ENCODE measurements around the gene MAP3K9. TPM values are rescaled to one million over a fixed set of nuclear protein-coding genes. Genes with fewer than 3 reads are reported as not detected.

Gene MAP3K9
- polyA plus RNA-seq, 1 donor from 2014 or later, result 10.4 TPM

- no peak overlapping the region for H2AFZ ChIP-seq (ENCODE audit: low read depth, low read length)
- H3K79me2 ChIP-seq (replicated peaks; ENCODE audit: insufficient read depth, low read length), result no peaks in the 10 kb centered on the region
- no peak overlapping the region for H3K4me3 ChIP-seq (ENCODE audit: low read length)
- no peak overlapping the region for H3K27ac ChIP-seq (ENCODE audit: low read length)
- H4K20me1 ChIP-seq (ENCODE audit: insufficient read depth), result no peaks in the 10 kb centered on the region
- H3K9me3 ChIP-seq (ENCODE audit: low read length), result no peaks in the 10 kb centered on the region
- no peaks in the 10 kb centered on the region for H3F3A ChIP-seq (ENCODE audit: insufficient read depth, low read length, poor library complexity, severe bottlenecking)
- H3K4me2 ChIP-seq (ENCODE audit: low read length), result no peak overlapping the region
- TF ChIP-seq EP300 (conservative IDR thresholded peaks at IDR 0.05; ENCODE audit: poor library complexity, severe bottlenecking) (no peak), REST (IDR thresholded peaks at IDR 0.05; ENCODE audit: borderline replicate concordance) (no peak), CTCF (IDR thresholded peaks at IDR 0.05; ENCODE audit: poor library complexity, severe bottlenecking) (no peak), MXI1 (conservative IDR thresholded peaks at IDR 0.05; ENCODE audit: poor library complexity, severe bottlenecking) (no peak), TAF1 (IDR thresholded peaks at IDR 0.05; ENCODE audit: low read depth) (no peak), RAD21 (conservative IDR thresholded peaks at IDR 0.05) (no peak), POLR2AphosphoS5 (IDR thresholded peaks at IDR 0.05) (no peak), EZH2 (IDR thresholded peaks at IDR 0.05; ENCODE audit: borderline replicate concordance, insufficient read depth, low read length, poor library complexity, severe bottlenecking) (no peak)
- no peak overlapping the region for H3K9ac ChIP-seq (ENCODE audit: low read length)
- no peaks in the 10 kb centered on the region for H3K36me3 ChIP-seq (ENCODE audit: insufficient read depth, low read length)
- no peaks in the 10 kb centered on the region for H3K9me2 ChIP-seq (ENCODE audit: insufficient read depth, low read length)
- no peaks in the 10 kb centered on the region for H3K27me3 ChIP-seq (ENCODE audit: insufficient read depth, low read depth, low read length)
Observed at GRCh38 chr14:70842851-70843462, 33.6 kb upstream of the MAP3K9 start.

- Histone ChIP-seq H3K9ac (ENCODE audit: low read length) (no peak overlapping the region), H3K36me3 (ENCODE audit: insufficient read depth, low read length) (no peaks in the 10 kb centered on the region)
Observed at GRCh38 chr14:70838076-70838475, 28.8 kb upstream of the MAP3K9 start.

More at GRCh38 chr14:70838076-70838475, 28.8 kb upstream of the MAP3K9 start:
- Histone ChIP-seq H3K27ac (ENCODE audit: low read length) (no peak overlapping the region), H2AFZ (ENCODE audit: low read depth, low read length) (no peak overlapping the region), H4K20me1 (ENCODE audit: insufficient read depth) (no peaks in the 10 kb centered on the region), H3K9me3 (ENCODE audit: low read length) (no peaks in the 10 kb centered on the region), H3K4me3 (ENCODE audit: low read length) (no peak overlapping the region), H3K9me2 (ENCODE audit: insufficient read depth, low read length) (no peaks in the 10 kb centered on the region), H3F3A (ENCODE audit: insufficient read depth, low read length, poor library complexity, severe bottlenecking) (no peaks in the 10 kb centered on the region), H3K4me2 (ENCODE audit: low read length) (no peak overlapping the region), H3K79me2 (replicated peaks; ENCODE audit: insufficient read depth, low read length) (no peaks in the 10 kb centered on the region), H3K27me3 (ENCODE audit: insufficient read depth, low read depth, low read length) (no peaks in the 10 kb centered on the region)
- no peak for TF ChIP-seq SMC3 (conservative IDR thresholded peaks at IDR 0.05; ENCODE audit: poor library complexity)
- no peak for TF ChIP-seq EZH2 (IDR thresholded peaks at IDR 0.05; ENCODE audit: borderline replicate concordance, insufficient read depth, low read length, poor library complexity, severe bottlenecking)
- no peak for TF ChIP-seq MXI1 (conservative IDR thresholded peaks at IDR 0.05; ENCODE audit: poor library complexity, severe bottlenecking)
- no peak for TF ChIP-seq TAF1 (IDR thresholded peaks at IDR 0.05; ENCODE audit: low read depth)
- TF ChIP-seq RAD21 (conservative IDR thresholded peaks at IDR 0.05), result no peak
- no peak for TF ChIP-seq EP300 (conservative IDR thresholded peaks at IDR 0.05; ENCODE audit: poor library complexity, severe bottlenecking)
- no peak for TF ChIP-seq REST (IDR thresholded peaks at IDR 0.05; ENCODE audit: borderline replicate concordance)
- TF ChIP-seq CTCF (IDR thresholded peaks at IDR 0.05; ENCODE audit: poor library complexity, severe bottlenecking), result no peak
- no peak for TF ChIP-seq POLR2AphosphoS5 (IDR thresholded peaks at IDR 0.05)

All from neural cell (in vitro differentiated cells).